ENCODE data around the gene NME8.

DNA sequence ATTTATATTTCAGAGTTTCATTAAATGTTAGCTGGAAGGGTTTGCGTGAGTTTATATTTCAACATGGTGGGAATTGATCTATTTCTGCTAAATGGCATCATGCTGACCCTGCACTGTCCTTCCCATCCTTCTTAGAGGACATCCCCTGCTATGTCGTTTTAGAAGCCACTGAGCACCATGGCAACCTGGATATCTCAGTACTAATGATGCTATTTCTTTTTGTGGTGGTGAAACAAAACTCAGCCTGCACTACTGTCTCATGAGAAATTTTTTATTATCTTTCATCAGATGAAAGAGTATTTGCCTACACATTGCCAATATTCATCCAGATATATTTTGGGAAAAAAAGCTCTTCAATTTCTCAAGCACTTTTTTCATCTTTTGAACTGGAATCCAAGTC lies 84.1 kb downstream of the NME8 start:
- TF ChIP-seq, protein P1, sequence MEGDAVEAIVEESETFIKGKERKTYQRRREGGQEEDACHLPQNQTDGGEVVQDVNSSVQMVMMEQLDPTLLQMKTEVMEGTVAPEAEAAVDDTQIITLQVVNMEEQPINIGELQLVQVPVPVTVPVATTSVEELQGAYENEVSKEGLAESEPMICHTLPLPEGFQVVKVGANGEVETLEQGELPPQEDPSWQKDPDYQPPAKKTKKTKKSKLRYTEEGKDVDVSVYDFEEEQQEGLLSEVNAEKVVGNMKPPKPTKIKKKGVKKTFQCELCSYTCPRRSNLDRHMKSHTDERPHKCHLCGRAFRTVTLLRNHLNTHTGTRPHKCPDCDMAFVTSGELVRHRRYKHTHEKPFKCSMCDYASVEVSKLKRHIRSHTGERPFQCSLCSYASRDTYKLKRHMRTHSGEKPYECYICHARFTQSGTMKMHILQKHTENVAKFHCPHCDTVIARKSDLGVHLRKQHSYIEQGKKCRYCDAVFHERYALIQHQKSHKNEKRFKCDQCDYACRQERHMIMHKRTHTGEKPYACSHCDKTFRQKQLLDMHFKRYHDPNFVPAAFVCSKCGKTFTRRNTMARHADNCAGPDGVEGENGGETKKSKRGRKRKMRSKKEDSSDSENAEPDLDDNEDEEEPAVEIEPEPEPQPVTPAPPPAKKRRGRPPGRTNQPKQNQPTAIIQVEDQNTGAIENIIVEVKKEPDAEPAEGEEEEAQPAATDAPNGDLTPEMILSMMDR (IDR thresholded peaks at IDR 0.05; ENCODE audit: insufficient read depth, low read depth, low read length) = no peak
- TF ChIP-seq EZH2 (IDR thresholded peaks at IDR 0.05; ENCODE audit: insufficient read depth, low read length) = no peak
